Adipocyte (in vitro differentiated cells): Measurements from ENCODE around the gene CCT3.
"Not testable (repeated sequence)": the region's sequence is repeated elsewhere in the genome, so short reads cannot be mapped to it uniquely, and the experiment has no call there.

ENCODE experiments used
- DNase-seq: peaks from one replicate; pipeline ENCODE4 v3.0.0-alpha.2; 2015; ENCODE audit warnings: low read depth
- H3K27me3 ChIP-seq: replicated peaks from 2 replicates; pipeline ENCODE4 v1.7.0; 2013; ENCODE audit warnings: mild to moderate bottlenecking, low read length, moderate library complexity; ENCODE audit not compliant: control insufficient read depth, insufficient read depth
- H3K36me3 ChIP-seq: 2 replicates; pipeline ENCODE4 v1.7.0; 2013; ENCODE audit warnings: low read length, mild to moderate bottlenecking, moderate library complexity; ENCODE audit not compliant: control insufficient read depth, insufficient read depth, severe bottlenecking
- H3K4me1 ChIP-seq: 2 replicates; pipeline ENCODE4 v1.7.0; 2013; ENCODE audit warnings: mild to moderate bottlenecking, low read length, moderate library complexity; ENCODE audit not compliant: control insufficient read depth, insufficient read depth
- H3K4me3 ChIP-seq: 2 replicates; pipeline ENCODE4 v1.7.0; 2013; ENCODE audit warnings: mild to moderate bottlenecking, low read length, moderate library complexity
- H3K9ac ChIP-seq: 2 replicates; pipeline ENCODE4 v1.7.0; 2013; ENCODE audit warnings: mild to moderate bottlenecking, low read length, moderate library complexity
- H3K9me3 ChIP-seq: 2 replicates; pipeline ENCODE4 v1.7.0; 2013; ENCODE audit warnings: mild to moderate bottlenecking, low read length, moderate library complexity; ENCODE audit not compliant: control insufficient read depth

Gene CCT3

DNA sequence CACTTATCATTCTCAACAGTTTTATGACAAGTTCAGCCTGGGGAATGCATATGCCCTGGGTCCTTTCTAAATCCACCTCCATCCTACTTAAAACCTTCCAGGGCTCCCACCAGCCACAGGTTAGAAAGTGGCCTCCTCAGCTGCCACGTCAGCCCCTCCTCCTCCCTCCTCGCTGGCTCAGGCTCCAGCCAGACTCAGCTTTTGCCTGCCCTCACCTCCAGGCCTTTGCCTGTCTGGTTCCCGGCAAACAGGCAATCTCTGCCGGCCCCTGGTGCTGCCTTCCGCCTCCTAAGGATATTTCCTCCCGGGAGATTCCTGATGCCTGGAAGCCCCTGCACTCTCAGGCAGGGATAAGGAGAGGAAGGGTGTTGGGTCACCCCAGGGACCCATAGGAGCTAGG lies 40.5 kb upstream of the CCT3 start:
- H3K4me1 ChIP-seq = peaks cover 8% of the 10 kb centered on the region
- H3K27me3 ChIP-seq = peaks cover 11% of the 10 kb centered on the region
- H3K9me3 ChIP-seq = no peaks in the 10 kb centered on the region
- no peaks in the 10 kb centered on the region for H3K36me3 ChIP-seq
- H3K9ac ChIP-seq = no peak overlapping the region
- H3K4me3 ChIP-seq = no peak overlapping the region
- DNase-seq = no peak

DNA sequence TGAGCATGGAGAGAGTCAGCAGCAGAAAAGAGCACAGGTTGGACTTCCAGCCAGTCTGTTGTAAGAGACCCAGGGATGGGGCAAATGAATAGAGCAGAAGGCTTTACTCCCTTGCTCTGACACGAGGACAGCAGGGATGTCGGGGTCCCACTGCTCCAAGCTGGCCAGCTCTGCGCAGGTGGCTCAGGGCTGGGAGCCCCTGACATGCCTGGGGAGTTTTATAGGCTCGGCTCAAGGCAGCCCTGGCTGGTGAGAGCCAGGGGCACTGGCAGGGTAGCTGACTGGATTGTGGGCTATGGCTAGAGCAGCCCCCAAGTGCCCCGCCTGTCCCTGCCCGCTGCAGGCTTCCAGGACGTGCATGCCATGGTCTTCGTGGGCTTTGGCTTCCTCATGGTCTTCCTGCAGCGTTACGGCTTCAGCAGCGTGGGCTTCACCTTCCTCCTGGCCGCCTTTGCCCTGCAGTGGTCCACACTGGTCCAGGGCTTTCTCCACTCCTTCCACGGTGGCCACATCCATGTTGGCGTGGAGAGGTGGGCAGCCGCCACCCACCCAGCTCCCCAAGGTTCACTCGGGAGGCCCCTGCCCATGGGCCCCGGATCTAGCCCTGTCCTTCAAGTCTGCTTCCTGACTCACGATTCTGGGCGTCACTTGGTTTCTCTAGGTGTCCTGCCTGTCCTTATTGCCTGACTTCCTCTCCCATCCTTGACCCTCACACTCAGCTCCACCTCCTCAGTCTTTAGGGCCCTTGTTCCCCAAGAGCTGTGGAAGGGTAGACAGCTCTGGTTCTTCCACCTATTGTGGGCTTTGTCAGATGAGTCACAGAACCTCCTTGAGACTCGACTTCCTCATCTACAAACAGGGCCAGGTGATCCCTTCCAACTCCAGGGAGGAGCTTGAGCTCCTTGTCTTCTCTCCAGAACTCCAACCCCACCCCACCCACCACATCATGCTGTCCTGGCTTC lies 39.1 kb upstream of the CCT3 start:
- no peak for DNase-seq
- Histone ChIP-seq H3K27me3 (peaks cover 11% of the 10 kb centered on the region), H3K9me3 (no peaks in the 10 kb centered on the region)

DNA sequence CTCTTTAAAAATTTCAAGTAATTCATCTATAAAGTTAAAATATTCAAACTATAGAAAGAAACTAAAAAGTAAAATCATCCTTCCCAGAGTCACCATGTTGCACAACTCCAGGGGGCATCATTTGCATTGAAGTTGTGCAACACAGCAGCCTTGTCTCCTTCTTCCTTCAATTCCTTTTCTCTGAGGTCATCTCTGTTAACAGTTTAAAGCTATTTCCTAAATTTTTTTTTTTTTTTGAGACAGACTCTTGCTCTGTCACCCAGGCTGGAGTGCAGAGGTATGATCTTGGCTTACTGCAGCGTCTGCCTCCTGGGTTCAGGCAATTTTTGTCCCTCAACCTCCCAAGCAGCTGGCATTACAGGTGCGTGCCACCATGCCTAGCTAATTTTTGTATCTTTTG lies 38.1 kb upstream of the CCT3 start:
- no peaks in the 10 kb centered on the region for H3K36me3 ChIP-seq
- H3K9me3 ChIP-seq = no peaks in the 10 kb centered on the region
- no peak overlapping the region for H3K4me3 ChIP-seq
- DNase-seq = peak; percentile 52
- H3K4me1 ChIP-seq = peaks cover 20% of the 10 kb centered on the region
- H3K27me3 ChIP-seq = peaks cover 5% of the 10 kb centered on the region
- H3K9ac ChIP-seq = no peak overlapping the region

More for the DNA sequence above, 39.1 kb upstream of the CCT3 start:
- Histone ChIP-seq H3K36me3 (no peaks in the 10 kb centered on the region), H3K4me1 (peaks cover 9% of the 10 kb centered on the region), H3K9ac (no peak overlapping the region), H3K4me3 (no peak overlapping the region)

DNA sequence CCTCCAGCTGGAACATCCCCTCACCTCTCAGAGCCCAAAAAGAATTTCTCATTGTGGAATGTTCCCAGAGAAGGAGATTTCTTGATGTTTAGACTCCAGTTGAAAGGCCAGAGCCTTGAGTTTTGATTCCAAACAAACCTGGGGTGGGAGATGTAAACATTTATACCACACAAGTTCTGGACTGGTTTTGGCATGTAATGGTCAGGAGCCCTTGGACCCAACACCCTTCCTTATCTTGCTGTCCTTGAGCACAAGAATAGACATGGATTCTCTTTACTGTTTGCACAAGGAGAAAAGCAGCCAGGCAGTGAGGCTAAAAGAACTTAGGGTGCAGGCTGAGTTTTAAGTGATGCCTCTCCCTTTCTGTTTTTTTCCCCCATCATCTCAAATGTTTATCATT lies 35.5 kb upstream of the CCT3 start:
- peaks cover 13% of the 10 kb centered on the region for H3K27me3 ChIP-seq
- no peaks in the 10 kb centered on the region for H3K9me3 ChIP-seq
- peaks cover 20% of the 10 kb centered on the region for H3K4me1 ChIP-seq

DNA sequence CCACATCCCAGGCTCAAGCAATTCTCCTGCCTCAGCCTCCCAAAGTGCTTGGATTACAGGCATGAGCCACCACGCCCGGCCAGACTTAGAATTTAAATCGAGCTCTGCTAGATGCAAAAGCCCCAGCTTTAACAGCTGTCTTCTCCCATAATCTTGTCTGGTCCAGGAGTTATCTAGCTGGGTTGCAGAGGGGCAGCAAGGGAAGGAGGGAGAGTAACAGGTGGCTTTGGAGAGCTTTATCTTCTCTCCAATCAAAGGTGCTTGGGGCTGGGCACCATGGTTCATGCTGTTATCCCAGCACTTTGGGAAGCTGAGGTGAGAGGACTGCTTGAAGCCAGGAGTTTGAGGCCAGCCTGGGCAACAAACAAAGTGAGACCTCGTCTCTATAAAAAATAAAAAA lies 34.8 kb upstream of the CCT3 start:
- Histone ChIP-seq H3K9me3 (no peaks in the 10 kb centered on the region), H3K27me3 (peaks cover 18% of the 10 kb centered on the region), H3K4me3 (no peak overlapping the region), H3K36me3 (no peaks in the 10 kb centered on the region), H3K4me1 (peaks cover 20% of the 10 kb centered on the region), H3K9ac (no peak overlapping the region)
- DNase-seq = no peak

More for the DNA sequence above, 35.5 kb upstream of the CCT3 start:
- H3K9ac ChIP-seq = no peak overlapping the region
- H3K4me3 ChIP-seq = no peak overlapping the region
- H3K36me3 ChIP-seq = no peaks in the 10 kb centered on the region
- no peak for DNase-seq

DNA sequence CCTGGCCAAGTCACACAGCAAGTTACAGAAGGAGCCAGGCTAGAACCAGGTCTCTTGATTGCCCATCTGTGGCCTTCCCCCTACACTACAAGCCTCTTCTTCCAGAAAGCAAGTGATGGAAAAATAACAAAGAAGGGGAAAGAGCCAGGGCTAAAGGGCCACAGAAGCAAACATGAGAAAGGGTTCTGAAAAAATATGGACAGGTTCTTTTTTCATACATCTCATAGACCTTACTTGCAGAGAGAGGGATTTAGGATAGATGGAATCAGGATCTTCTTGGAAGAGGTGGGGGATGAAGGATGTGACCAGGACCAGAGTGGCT lies 34.1 kb upstream of the CCT3 start:
- DNase-seq = no peak
- Histone ChIP-seq H3K4me3 (no peak overlapping the region), H3K27me3 (peaks cover 20% of the 10 kb centered on the region), H3K4me1 (peaks cover 20% of the 10 kb centered on the region), H3K36me3 (no peaks in the 10 kb centered on the region), H3K9ac (no peak overlapping the region), H3K9me3 (no peaks in the 10 kb centered on the region)

DNA sequence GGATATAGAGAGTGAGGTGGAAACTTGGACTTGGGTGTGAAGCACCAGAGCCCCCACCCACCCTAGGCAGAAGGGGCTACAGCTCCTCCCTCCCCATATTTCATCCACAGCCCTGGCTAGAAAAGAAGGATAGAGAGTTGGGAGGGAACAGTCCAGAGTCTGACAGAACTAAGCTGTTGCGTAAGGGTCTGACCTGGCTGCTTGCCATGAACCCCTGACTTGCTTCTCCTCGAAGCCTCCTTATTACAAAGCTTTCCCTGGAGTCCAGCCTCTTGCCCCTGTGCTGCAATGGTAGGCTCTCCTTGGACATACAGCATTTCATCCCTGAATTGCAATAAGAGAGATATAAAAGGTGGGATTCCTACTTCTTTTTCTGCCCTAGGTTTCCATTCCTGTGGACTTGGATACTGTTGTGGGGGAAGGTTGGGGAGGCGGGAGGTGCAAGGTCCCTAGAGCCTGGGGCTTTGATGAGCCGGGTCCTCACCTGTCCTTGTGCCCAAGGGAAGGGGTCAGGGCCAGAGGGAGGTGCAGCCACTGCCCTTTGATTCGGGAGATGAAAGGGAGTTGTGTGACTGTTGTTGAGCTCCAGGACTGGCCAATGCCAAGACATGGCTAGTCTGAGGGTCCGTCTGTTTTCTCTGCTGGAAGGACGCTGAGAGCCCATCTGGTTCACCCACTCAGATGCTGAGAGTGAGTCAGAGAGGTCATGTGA lies 33.6 kb upstream of the CCT3 start:
- H3K36me3 ChIP-seq = no peaks in the 10 kb centered on the region
- no peaks in the 10 kb centered on the region for H3K9me3 ChIP-seq
- no peak overlapping the region for H3K4me3 ChIP-seq
- no peak overlapping the region for H3K9ac ChIP-seq
- peaks cover 25% of the 10 kb centered on the region for H3K27me3 ChIP-seq
- H3K4me1 ChIP-seq = peaks cover 20% of the 10 kb centered on the region
- DNase-seq = peak; percentile 65

DNA sequence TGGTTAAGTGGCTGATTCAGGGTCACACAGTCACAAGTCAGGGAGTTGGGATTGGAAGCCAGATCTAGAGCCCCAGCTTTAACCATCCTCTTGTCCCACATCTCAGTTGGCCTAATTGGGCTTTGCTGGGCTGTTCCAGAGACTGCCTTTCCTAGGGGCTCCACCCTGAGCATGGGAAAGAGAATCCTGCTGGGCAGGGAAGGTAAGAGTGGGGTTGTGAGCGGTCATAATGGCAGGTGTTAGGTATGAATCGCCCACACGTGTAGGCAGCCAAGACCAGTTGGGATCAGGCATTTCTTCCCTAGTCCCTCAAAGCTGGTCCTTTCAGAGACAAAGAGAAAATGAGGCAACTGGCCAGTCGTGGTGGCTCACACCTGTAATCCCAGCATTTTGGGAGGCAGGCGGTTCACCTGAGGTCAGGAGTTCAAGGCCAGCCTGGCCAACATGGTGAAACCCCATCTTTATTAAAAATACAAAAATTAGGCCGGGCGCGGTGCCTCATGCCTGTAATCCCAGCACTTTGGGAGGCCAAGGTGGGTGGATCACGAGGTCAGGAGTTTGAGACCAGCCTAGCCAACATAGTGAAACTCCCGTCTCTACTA lies 31.7 kb upstream of the CCT3 start:
- H3K27me3 ChIP-seq = peaks cover 32% of the 10 kb centered on the region
- H3K4me3 ChIP-seq = not testable (repeated sequence)

DNA sequence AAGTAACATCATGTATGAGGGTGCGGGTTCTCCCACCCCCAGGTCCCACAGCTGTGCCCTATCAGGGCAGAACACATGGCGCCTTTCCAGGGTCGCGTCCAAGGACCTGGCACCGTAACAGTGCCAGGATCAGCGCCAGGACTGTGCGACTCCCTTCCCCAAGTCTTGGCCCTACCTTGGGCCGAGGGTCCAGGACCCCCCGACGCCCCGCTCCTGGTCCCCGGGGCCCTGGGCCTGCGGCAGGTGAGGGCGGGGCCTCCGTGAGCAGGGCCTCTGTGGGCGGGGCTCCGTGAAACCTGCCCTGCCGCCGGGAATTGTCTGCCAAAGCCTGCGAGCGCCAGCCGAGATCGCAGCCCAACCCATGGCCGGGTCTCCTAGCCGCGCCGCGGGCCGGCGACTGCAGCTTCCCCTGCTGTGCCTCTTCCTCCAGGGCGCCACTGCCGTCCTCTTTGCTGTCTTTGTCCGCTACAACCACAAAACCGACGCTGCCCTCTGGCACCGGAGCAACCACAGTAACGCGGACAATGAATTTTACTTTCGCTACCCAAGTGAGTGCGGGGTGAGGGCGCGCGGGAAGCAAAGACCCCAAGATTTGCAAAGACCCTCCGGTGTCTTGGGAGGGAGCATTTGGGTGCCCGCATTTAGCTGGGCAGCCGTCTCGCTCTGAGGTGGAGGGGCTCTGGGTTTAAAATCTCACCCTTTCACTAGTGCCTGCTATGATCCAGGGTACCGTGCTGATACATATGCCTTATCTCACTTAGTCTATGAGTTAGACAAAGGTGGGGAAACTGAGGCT lies 31.0 kb upstream of the CCT3 start, which contains the start of gene RHBG:
RHBG (plus strand) TSS at position 323 of the 796 bp plus-strand sequence; CDS start at position 362, 39 bp downstream.
- peaks cover 39% of the 10 kb centered on the region for H3K27me3 ChIP-seq
- peak within 1 kb of the TSS; percentile 69 for H3K4me3 ChIP-seq

More for the DNA sequence above, 31.7 kb upstream of the CCT3 start:
- H3K9ac ChIP-seq, DNase-seq, H3K36me3 ChIP-seq, H3K9me3 ChIP-seq: not testable (repeated sequence)
- peaks cover 11% of the 10 kb centered on the region for H3K4me1 ChIP-seq

DNA sequence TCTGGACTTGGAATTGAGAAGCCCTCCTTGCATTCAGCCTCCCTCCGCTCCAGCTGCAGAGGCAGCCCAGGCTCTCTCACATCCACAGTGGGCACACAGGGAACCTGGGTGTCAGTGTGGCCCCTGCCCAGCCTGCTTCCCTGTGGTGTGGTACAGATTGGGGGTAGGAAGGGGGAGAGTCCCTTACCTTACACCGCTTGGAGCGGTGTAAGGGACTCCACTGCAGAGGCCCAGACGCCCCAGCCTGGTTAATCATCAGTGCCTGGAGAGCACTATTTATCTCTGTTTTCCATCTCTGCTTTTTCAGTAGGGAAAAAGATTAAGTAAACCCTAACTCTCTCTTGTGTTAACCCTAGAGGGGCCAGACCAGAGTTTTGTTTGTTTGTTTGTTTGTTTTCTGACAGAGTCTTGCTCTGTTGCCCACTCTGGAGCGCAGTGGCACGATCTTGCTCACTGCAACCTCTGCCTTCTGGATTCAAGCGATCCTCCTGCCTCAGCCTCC lies 30.1 kb upstream of the CCT3 start:
- Histone ChIP-seq H3K9me3 (peaks cover 5% of the 10 kb centered on the region), H3K4me1 (peaks cover 11% of the 10 kb centered on the region), H3K9ac (no peak overlapping the region), H3K4me3 (no peak overlapping the region), H3K27me3 (peaks cover 44% of the 10 kb centered on the region), H3K36me3 (no peaks in the 10 kb centered on the region)
- no peak for DNase-seq

More for the DNA sequence above, 31.0 kb upstream of the CCT3 start, which contains the start of gene RHBG:
- Histone ChIP-seq H3K36me3 (no peaks in the 10 kb centered on the region), H3K4me1 (peaks cover 11% of the 10 kb centered on the region), H3K9me3 (peaks cover 5% of the 10 kb centered on the region), H3K9ac (peak within 1 kb of the TSS; percentile 9)
- peak; percentile 54 for DNase-seq
